NCI-H2227 (cell line): Measurements from ENCODE around the gene FBXO5.
"Not testable (repeated sequence)": the region's sequence is repeated elsewhere in the genome, so short reads cannot be mapped to it uniquely, and the experiment has no call there.

Source experiments
- DNase-seq: peaks from one replicate; lab custom pipeline; 2025; ENCODE audit not compliant: unreplicated experiment; lab: John Stamatoyannopoulos, UW

Gene FBXO5

GRCh38 chr6:152982904-152983636 is at the start of gene FBXO5:
FBXO5 (minus strand) TSS chr6:152983041; CDS start chr6:152982959, 82 bp downstream.
- peak; percentile 96 for DNase-seq

- peak; percentile 22 for DNase-seq
Measured at GRCh38 chr6:153032255-153032882, 49.5 kb upstream of the FBXO5 start.

- DNase-seq: no peak
Measured at GRCh38 chr6:153031335-153031955, 48.6 kb upstream of the FBXO5 start.

- DNase-seq: peak; percentile 0
Measured at GRCh38 chr6:153028963-153029362, 46.1 kb upstream of the FBXO5 start.

GRCh38 chr6:153028286-153028685 is 45.4 kb upstream of the FBXO5 start:
- no peak for DNase-seq

GRCh38 chr6:153027480-153027879 is 44.6 kb upstream of the FBXO5 start:
- DNase-seq: no peak

- DNase-seq: no peak
Measured at GRCh38 chr6:153024709-153025017, 41.8 kb upstream of the FBXO5 start.

- DNase-seq: peak; percentile 64
Measured at GRCh38 chr6:153023977-153024708, 41.3 kb upstream of the FBXO5 start.

GRCh38 chr6:153018355-153018754 is 35.5 kb upstream of the FBXO5 start:
- DNase-seq: no peak

- DNase-seq: no peak
Measured at GRCh38 chr6:153016846-153017245, 34.0 kb upstream of the FBXO5 start.

- DNase-seq: no peak
Measured at GRCh38 chr6:153015094-153015640, 32.3 kb upstream of the FBXO5 start.

- no peak for DNase-seq
Measured at GRCh38 chr6:153013438-153013837, 30.6 kb upstream of the FBXO5 start.

GRCh38 chr6:153012856-153013255 is 30.0 kb upstream of the FBXO5 start:
- DNase-seq: no peak

GRCh38 chr6:153003366-153003690 is 20.5 kb upstream of the FBXO5 start:
- no peak for DNase-seq

- DNase-seq: peak; percentile 95
Measured at GRCh38 chr6:153002613-153003365, 19.9 kb upstream of the FBXO5 start, which contains the start of gene MTRF1L. MTRF1L (minus strand) TSS chr6:153002709; CDS start chr6:153002685, 24 bp downstream.

- peak; percentile 39 for DNase-seq
Measured at GRCh38 chr6:153001767-153002612, 19.1 kb upstream of the FBXO5 start.

- DNase-seq: not testable (repeated sequence)
Measured at GRCh38 chr6:153000790-153001189, 17.9 kb upstream of the FBXO5 start.

GRCh38 chr6:153000243-153000642 is 17.4 kb upstream of the FBXO5 start:
- DNase-seq: no peak

GRCh38 chr6:152999538-152999937 is 16.7 kb upstream of the FBXO5 start:
- DNase-seq: not testable (repeated sequence)

GRCh38 chr6:152993847-152994246 is 11.0 kb upstream of the FBXO5 start:
- DNase-seq: no peak
